Astrocyte (in vitro differentiated cells and primary cell): Measurements from ENCODE around the gene METRN. TPM values are rescaled to one million over a fixed set of nuclear protein-coding genes. Genes with fewer than 3 reads are reported as not detected.

ENCODE experiments used
- DNase-seq: peaks from one replicate; pipeline ENCODE4 v3.0.0-alpha.2; 2010; ENCODE audit warnings: low read depth
- FAIRE-seq: peaks from 2 replicates; lab custom pipeline; 2011; peaks lifted over from hg19 to GRCh38; lab: Jason Lieb, UNC
- H2AFZ ChIP-seq: 2 replicates; pipeline ENCODE4 v1.6.0; 2012; ENCODE audit warnings: low read depth, low read length, inconsistent platforms
- H3K27ac ChIP-seq: 2 replicates; pipeline ENCODE4 v1.5.1; 2011; ENCODE audit warnings: low read depth, low read length, inconsistent platforms
- H3K27me3 ChIP-seq: 2 replicates; pipeline ENCODE4 v1.6.0; 2011; ENCODE audit warnings: low read length, inconsistent platforms; ENCODE audit not compliant: insufficient read depth
- H3K36me3 ChIP-seq: 2 replicates; pipeline ENCODE4 v1.5.1; 2011; ENCODE audit warnings: low read length, inconsistent platforms; ENCODE audit not compliant: insufficient read depth
- H3K4me1 ChIP-seq: 2 replicates; pipeline ENCODE4 v1.5.1; 2011; ENCODE audit warnings: low read length, inconsistent platforms; ENCODE audit not compliant: insufficient read depth
- H3K4me2 ChIP-seq: 2 replicates; pipeline ENCODE4 v1.6.0; 2012; ENCODE audit warnings: low read length, inconsistent platforms
- H3K4me3 ChIP-seq: 2 replicates; pipeline ENCODE4 v1.5.1; 2011; ENCODE audit warnings: low read depth, mild to moderate bottlenecking, low read length, inconsistent platforms; ENCODE audit not compliant: insufficient read depth
- H3K79me2 ChIP-seq: 2 replicates; pipeline ENCODE4 v1.6.0; 2012; ENCODE audit warnings: mild to moderate bottlenecking, low read length, inconsistent platforms; ENCODE audit not compliant: insufficient read depth
- H3K9ac ChIP-seq: 2 replicates; pipeline ENCODE4 v1.6.0; 2012; ENCODE audit warnings: mild to moderate bottlenecking, low read length, inconsistent platforms
- H3K9me3 ChIP-seq: 2 replicates; pipeline ENCODE4 v1.5.1; 2012; ENCODE audit warnings: low read depth, mild to moderate bottlenecking, low read length, inconsistent platforms; ENCODE audit not compliant: insufficient read depth
- H4K20me1 ChIP-seq: 2 replicates; pipeline ENCODE4 v1.6.0; 2012; ENCODE audit warnings: low read length, inconsistent platforms; ENCODE audit not compliant: insufficient read depth
- H3K27ac Mint-ChIP-seq: one replicate; pipeline ENCODE4 v1.8.0; 2021; ENCODE audit warnings: mild to moderate bottlenecking, mixed read lengths; ENCODE audit not compliant: unreplicated experiment
- H3K27me3 Mint-ChIP-seq: one replicate; pipeline ENCODE4 v1.8.0; 2021; ENCODE audit warnings: low read depth, mixed read lengths; ENCODE audit not compliant: unreplicated experiment
- H3K36me3 Mint-ChIP-seq: one replicate; pipeline ENCODE4 v1.8.0; 2021; ENCODE audit warnings: low read depth, mixed read lengths; ENCODE audit not compliant: unreplicated experiment
- H3K4me1 Mint-ChIP-seq: one replicate; pipeline ENCODE4 v1.8.0; 2021; ENCODE audit warnings: low read depth, mixed read lengths; ENCODE audit not compliant: unreplicated experiment
- H3K4me3 Mint-ChIP-seq: one replicate; pipeline ENCODE4 v1.8.0; 2021; ENCODE audit warnings: mild to moderate bottlenecking, moderate library complexity, mixed read lengths; ENCODE audit not compliant: unreplicated experiment
- H3K9me3 Mint-ChIP-seq: one replicate; pipeline ENCODE4 v1.8.0; 2021; ENCODE audit warnings: mild to moderate bottlenecking, mixed read lengths; ENCODE audit not compliant: unreplicated experiment
- CTCF ChIP-seq: IDR thresholded peaks from 2 replicates; pipeline ENCODE4 v1.5.1; 2011; ENCODE audit warnings: low read depth, mild to moderate bottlenecking, inconsistent platforms, low read length, moderate library complexity; ENCODE audit not compliant: insufficient read depth
- EZH2 ChIP-seq: IDR thresholded peaks from 2 replicates; pipeline ENCODE4 v1.6.1; 2012; ENCODE audit warnings: mild to moderate bottlenecking, low read length, inconsistent platforms; ENCODE audit not compliant: insufficient read depth
- total RNA-seq: library from RNA; stranded (reverse); gene quantifications from 2 replicates; pipeline ENCODE4 v1.2.1, GENCODE V29; 2021

METRN gene
- total RNA-seq, 1 donor from 2014 or later, result 31.5 TPM

GRCh38 chr16:733382-734207, 18.7 kb downstream of the METRN start:
- FAIRE-seq (no peak), DNase-seq (no peak)
- no peaks in the 10 kb centered on the region for H4K20me1 ChIP-seq
- no peak overlapping the region for H2AFZ ChIP-seq
- H3K4me2 ChIP-seq, result no peak overlapping the region
- peaks cover 4% of the 10 kb centered on the region for H3K36me3 ChIP-seq
- Mint-ChIP-seq H3K27ac (no peak overlapping the region), H3K4me3 (no peak overlapping the region), H3K4me1 (no peaks in the 10 kb centered on the region), H3K36me3 (peaks cover 15% of the 10 kb centered on the region), H3K9me3 (no peaks in the 10 kb centered on the region), H3K27me3 (no peaks in the 10 kb centered on the region)
- no peak overlapping the region for H3K27ac ChIP-seq
- no peak overlapping the region for H3K4me3 ChIP-seq
- H3K4me1 ChIP-seq, result peaks cover under 1% of the 10 kb centered on the region
- H3K27me3 ChIP-seq, result no peaks in the 10 kb centered on the region
- TF ChIP-seq EZH2 (no peak), CTCF (no peak)
- no peaks in the 10 kb centered on the region for H3K9me3 ChIP-seq
- H3K79me2 ChIP-seq, result no peaks in the 10 kb centered on the region
- no peak overlapping the region for H3K9ac ChIP-seq

GRCh38 chr16:734208-734980, 19.5 kb downstream of the METRN start:
- Mint-ChIP-seq H3K9me3 (no peaks in the 10 kb centered on the region), H3K4me3 (no peak overlapping the region), H3K4me1 (no peaks in the 10 kb centered on the region), H3K27ac (no peak overlapping the region), H3K27me3 (no peaks in the 10 kb centered on the region), H3K36me3 (peaks cover 15% of the 10 kb centered on the region)
- Histone ChIP-seq H3K36me3 (peaks cover 6% of the 10 kb centered on the region), H3K4me1 (no peaks in the 10 kb centered on the region), H3K4me3 (no peak overlapping the region), H3K27me3 (no peaks in the 10 kb centered on the region), H3K79me2 (peaks cover 1% of the 10 kb centered on the region), H3K9me3 (no peaks in the 10 kb centered on the region), H3K27ac (no peak overlapping the region), H3K9ac (no peak overlapping the region), H4K20me1 (no peaks in the 10 kb centered on the region), H2AFZ (no peak overlapping the region), H3K4me2 (no peak overlapping the region)
- TF ChIP-seq CTCF (no peak), EZH2 (no peak)
- no peak for FAIRE-seq
- DNase-seq, result no peak
